Measurements from ENCODE around the gene LEF1. TPM values are rescaled to one million over a fixed set of nuclear protein-coding genes. Genes with fewer than 3 reads are reported as not detected.

The LEF1 gene
- total and polyA plus RNA-seq, 9 of the 15 experiments (the other 6 are each of a cell fraction or from before 2014, with no cell fraction given): 15.1 to 81.1 (median 29.7) TPM

- Histone ChIP-seq H3K4me2 (ENCODE audit: insufficient read depth, low read length) (no peak overlapping the region), H3K79me2 (ENCODE audit: control insufficient read depth, insufficient read depth, low read length) (no peaks in the 10 kb centered on the region), H3K9ac (ENCODE audit: insufficient read depth in 1 of 2, low read depth in 2 of 2, low read length in 2 of 2) (no peak overlapping the region), H4K20me1 (replicated peaks; ENCODE audit: control insufficient read depth, insufficient read depth, low read length) (no peaks in the 10 kb centered on the region), H2AFZ (ENCODE audit: low read depth, low read length) (no peak overlapping the region), H3K36me3 (ENCODE audit: control insufficient read depth, insufficient read depth, low read length) (peaks cover 6% of the 10 kb centered on the region; the same call in 1 of the 3 replicates), H3K9me1 (ENCODE audit: control insufficient read depth, insufficient read depth, low read length) (no peaks in the 10 kb centered on the region), H3K4me3 (no peak overlapping the region), H3K27ac (ENCODE audit: extremely low read depth, low read depth, low read length) (no peak overlapping the region), H3K27me3 (ENCODE audit: control insufficient read depth in 2 of 2, insufficient read depth in 2 of 2, low read length in 2 of 2) (no peaks in the 10 kb centered on the region), H3K9me3 (replicated peaks; ENCODE audit: control insufficient read depth, insufficient read depth, low read depth, low read length) (no peaks in the 10 kb centered on the region), H3K4me1 (replicated peaks in 1 of 2; ENCODE audit: control insufficient read depth in 2 of 2, insufficient read depth in 2 of 2, low read length in 2 of 2) (no peaks in the 10 kb centered on the region)
- ChIA-PET POLR2A (no interaction called here), CTCF (ENCODE audit: low intra/inter-chr PET ratio) (no interaction called here)
- FAIRE-seq (no peak), DNase-seq (ENCODE audit: extremely low read depth in 1 of 4, low spot score in 3 of 4) (no peak), ATAC-seq (no peak)
- in situ Hi-C loops (cut with MboI): no loop called here
- WGBS (ENCODE audit: insufficient coverage, low coverage, missing lambda C conversion rate): 65% methylated on average over 3 of the region's 3 CpGs
- no peak for TF ChIP-seq ZNF449 (CRISPR knock-in tag; IDR thresholded peaks at IDR 0.05)
- no peak for TF ChIP-seq ZNF212 (CRISPR knock-in tag; IDR thresholded peaks at IDR 0.05)
- no peak for TF ChIP-seq XRCC4 (IDR thresholded peaks at IDR 0.05; ENCODE audit: extremely low read depth, insufficient read depth, insufficient read length)
- TF ChIP-seq ZKSCAN3 (CRISPR knock-in tag; IDR thresholded peaks at IDR 0.05): no peak
- TF ChIP-seq ZNF518B (CRISPR knock-in tag; IDR thresholded peaks at IDR 0.05): no peak
- TF ChIP-seq REST (IDR thresholded peaks at IDR 0.05; ENCODE audit: borderline replicate concordance): 0 out of 2 replicates have a peak, but pooled peaks have one; percentile 8
- TF ChIP-seq REST (CRISPR knock-in tag; IDR thresholded peaks at IDR 0.05; ENCODE audit: low read depth): no peak
- intact Hi-C loops (cut with micrococcal nuclease): no loop called here
- BruUV-seq (replicated peaks): no TSS peak
Measured at GRCh38 chr4:108055787-108056186, 112.9 kb downstream of the LEF1 start.

All from K562 (cell line).